ENCODE measurements around the gene UBR1.
"Not testable (repeated sequence)": the region's sequence is repeated elsewhere in the genome, so short reads cannot be mapped to it uniquely, and the experiment has no call there.

Gene UBR1

DNA sequence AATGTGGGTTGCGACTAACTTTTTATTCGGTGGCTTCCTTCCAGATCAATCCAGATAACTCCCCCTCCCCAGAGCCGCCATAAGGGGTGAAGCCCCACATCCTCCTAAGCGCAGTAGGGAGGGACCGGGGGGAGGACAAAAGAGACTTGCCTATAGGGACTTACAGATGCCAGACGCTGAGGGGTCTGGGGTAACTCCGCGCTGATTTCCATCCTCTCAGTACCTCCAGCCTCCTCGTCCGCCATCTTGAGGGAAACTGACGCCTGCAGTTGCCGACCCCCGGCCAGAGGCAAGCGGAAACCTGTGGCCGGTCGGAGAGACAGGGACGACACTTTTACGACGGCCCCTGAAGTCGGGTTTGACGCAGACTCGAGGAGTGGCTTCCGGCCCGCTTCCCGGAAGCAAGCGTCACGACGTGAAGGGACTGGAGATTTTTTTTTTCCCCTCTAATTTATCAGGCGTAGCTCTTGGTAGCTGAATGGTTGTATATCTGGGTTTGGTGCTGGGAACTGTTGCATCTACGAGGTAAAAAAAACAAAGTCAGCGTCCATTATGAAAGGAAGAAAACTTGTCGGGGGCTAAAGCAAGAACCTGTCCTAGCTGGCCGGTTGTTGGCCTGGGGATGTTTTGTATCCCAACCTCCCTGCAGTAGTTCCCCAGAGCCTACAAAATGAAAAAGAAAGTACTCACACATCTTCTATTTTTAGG lies at the start of gene UBR1:
Gene UBR1 (minus strand): TSS at position 261 of the 708 bp plus-strand sequence. CDS start 16 bp downstream, at position 245.
- ATAC-seq = peak; percentile 95
- peak; percentile 90 for DNase-seq

DNA sequence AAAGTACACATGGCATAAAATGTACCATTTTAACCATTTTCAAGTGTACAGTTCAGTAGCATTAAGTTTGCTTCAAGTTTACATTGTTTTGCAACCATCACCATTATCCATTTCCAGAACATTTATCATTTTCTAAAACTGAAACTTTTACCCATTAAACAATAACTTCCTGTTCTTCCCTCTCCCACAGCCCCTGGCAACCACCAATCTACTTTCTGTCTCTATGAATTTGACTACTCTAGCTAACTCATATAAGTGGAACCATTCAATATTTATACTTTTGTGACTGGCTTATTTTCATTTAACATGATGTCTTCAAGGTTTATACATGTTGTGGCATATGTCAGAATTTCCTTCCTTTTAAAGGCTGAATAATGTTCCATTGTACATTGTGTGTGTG lies 47.4 kb upstream of the UBR1 start:
- ATAC-seq = no peak
- DNase-seq = no peak

DNA sequence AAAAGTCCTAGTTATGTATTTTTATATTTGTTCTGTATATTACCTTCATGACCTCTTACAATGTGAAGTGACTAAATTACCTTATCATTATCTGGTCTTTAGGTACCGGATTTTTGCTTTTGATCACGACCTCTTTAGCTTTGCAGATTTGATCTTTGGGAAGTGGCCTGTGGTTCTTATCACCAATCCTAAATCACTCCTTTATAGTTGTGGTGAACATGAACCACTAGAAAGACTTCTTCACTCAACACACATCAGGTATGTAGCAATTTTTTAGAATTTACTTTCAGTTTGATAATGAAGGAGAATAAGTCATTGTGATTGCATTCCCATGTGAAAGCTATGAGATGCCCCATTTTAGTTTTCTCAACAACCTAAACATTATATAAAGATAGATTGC lies 45.9 kb upstream of the UBR1 start:
- no peak for DNase-seq
- ATAC-seq = no peak

DNA sequence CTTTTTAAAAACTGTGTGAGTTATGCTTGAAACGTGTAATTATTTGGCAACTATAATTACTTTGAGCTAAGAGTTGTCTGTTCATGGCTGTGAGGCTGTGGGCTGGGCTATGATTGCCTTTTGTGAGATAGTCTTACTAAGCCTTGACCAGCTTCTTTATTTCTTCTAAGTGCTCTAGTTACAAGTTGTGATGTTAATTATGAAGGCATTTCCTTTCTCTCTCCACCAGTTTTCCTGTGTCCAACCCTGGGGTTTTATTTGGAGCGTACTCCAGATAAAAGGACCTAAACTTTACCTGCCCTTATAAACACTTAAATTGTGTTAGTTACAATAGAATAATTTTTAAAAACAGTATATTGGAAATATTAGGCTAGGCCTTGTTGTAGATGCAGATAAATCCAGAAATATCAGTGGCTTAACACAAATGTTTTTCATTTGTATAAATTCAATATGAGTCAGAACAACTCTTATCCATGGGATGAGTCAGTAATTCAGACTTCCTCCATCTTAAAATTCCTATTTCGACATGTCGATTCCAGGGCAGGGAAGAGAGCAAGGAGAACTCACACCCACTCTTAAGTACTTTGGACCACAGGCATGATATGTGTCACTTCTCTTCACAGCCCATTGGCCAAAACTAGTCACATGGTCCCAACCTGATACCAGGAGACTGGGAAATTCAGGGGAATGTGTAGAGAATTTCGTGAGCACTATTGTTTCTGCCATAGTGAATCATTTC lies 44.5 kb upstream of the UBR1 start:
- DNase-seq (no peak), ATAC-seq (no peak)

DNA sequence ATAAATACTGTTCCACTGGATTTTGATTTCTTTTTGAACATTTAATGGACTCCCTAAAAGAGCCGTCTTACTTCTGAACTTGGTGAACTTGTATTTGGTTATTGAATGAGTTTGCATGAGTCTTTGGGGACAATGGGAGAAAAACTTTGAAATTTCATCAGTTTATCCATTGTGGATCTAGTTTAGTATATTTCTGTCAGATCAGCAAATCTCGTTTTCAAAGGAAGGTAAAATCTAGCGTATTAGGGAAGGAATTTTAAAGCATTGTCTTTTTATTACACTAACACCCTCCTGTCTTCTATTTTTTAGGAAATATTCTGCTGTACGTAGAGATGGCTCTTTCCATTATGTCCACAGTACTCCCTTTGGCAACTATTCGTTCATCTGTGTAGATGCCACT lies 40.3 kb upstream of the UBR1 start:
- no peak for ATAC-seq
- no peak for DNase-seq

DNA sequence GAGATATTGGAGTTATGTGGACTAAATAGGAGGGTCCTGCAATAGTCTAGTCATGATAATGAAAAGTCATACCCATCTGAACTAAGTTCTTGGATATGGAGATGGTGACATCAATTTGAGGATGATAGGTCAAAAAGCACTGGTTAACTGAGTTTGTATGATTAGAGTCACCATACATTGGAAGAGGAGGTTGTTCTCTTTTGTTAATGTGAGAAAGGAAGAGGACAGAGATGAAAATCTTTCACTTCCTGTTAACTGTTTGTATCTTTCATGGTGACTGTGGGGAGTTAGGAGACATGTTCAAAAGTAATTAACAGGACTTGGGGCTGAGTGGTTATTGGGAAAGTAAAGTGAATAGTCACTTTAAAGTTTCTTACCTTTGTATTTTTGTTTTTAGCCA lies 38.7 kb upstream of the UBR1 start:
- no peak for ATAC-seq
- DNase-seq = no peak

DNA sequence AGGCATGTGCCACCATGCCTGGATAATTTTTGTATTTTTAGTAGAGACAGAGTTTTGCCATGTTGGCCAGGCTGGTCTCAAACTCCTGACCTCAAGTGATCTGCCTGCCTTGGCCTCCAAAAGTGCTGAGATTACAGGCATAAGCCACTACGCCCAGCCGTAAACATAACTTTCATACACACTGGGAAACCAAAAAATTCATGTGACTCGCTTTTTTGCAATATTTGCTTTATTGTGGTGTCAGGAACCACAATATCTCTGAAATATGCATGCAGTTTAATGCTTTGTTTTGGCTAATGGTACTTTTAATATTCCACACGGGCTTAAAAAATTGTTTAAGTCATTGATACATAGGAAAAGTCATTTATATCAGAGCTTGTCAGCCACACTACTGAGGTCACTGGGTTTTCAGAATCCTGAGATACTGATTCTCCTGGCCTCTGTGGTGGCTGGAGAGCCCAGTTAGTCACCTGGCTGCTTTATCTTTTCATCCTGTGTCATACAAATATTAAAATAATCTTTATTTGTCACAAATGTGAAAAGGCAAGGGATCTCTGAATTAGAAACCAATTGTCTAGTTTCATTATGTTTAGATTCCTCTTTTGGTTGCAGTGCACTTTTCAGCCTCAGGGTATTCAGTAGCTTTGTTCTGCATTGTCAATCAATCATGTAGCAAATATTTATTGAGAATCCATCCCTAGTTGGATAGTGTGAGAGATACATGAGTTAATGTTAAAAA lies 37.5 kb upstream of the UBR1 start:
- ATAC-seq (no peak), DNase-seq (no peak)

DNA sequence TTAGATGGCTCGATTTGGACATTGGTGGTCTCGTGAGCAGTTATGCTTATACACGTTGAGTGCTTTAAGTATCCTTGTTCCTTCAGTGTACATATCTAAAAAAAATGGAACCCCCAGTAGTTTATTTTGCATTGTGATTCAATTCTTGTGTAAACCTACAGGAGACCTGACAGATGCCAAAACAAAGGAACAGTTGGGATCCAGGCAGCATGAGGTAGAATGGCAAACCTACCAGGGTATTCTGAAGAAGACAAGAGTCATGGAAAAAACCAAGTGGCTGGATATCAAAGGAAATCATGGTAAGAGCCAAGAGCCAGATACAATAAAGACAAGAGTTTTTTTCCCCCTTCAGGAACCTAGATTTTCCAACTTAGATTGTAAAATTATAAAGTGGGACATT lies 29.5 kb upstream of the UBR1 start:
- DNase-seq = no peak
- no peak for ATAC-seq

DNA sequence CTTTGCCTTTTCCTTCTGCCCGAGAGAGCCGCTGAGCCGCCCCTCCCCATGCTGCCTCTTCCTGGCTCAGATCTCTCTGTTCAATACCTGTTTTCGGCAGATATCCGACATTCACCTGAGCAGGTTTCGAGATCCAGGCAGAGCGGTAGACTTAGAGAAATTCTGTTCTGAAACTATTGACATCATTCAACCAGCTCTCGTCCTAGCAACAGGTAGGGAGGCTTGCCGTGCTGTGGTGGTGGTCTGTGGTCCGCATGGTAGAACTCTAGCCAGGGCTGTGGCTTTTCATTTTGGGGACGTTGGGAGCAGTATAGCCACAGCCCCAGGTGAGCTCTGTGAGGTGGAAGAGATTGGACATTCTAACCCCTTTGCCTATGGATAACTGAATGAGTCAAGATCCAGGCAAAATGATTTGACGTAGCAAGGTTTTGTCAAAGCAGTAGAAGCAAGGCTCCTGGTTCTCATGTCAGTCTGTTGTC lies 28.4 kb upstream of the UBR1 start:
- ATAC-seq (peak; percentile 15), DNase-seq (no peak)

DNA sequence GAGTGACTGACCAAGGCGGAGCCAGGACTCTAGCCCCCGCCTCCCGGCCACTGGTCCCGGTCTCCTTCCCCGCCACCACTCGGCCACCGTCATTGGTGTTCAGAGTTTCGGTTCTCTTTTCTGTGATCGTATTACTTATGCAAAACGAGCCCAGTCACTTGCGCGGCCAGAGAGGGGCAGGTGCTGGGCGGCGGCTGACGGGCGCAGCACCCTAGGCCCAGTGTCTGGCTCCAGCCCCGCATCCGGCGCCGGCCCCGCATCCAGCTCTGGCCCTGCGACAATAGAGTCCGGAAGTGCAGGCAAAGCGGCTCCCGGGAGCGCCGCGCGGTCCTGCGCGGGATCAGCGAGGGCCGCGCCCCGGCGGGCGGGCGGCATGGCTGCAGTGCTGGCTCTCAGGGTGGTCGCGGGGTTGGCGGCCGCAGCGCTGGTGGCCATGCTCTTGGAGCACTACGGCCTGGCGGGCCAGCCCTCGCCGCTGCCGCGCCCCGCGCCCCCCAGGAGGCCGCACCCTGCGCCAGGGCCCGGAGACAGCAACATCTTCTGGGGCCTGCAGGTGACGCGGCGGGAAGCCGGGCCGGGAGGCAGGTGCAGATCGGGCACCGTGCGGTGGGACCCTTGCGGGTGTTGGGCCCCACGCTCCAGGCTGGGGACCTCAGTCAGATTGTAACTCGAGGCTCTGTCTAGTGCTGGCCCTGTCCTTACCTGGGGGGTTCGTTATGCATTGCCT lies 27.8 kb upstream of the UBR1 start, which contains the start of gene TMEM62:
Gene TMEM62 (plus strand): TSS at position 157 of the 727 bp plus-strand sequence. CDS start 217 bp downstream, at position 374.
- DNase-seq = peak; percentile 77

DNA sequence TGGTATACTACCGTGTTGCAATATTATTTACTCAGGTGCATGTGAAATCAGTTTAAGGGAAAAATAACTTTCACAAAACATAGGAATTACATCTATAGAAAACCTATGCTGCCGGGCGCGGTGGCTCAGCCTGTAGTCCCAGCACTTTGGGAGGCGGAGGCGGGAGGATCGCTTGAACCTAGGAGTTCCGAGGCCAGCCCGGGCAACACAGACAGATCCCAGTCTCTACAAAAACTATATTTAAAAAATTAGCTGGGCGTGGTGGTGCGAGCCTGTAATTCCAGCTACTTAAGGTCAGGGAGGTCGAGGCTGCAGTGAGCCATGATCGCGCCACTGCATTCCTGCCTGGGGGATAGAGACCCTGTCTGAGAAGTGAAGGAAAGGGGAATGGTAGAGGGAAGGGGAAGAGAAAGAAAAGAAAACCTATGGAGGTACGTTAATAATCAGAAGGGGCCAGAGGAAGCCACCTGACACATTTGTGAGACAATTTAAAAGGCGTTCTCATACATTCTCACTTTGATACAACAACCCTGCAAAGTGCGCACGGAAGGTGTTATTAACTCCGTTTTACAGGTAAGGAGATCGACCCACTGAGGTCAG lies 27.1 kb upstream of the UBR1 start:
- ATAC-seq (no peak), DNase-seq (peak; percentile 7)

More for the DNA sequence above, 27.8 kb upstream of the UBR1 start, which contains the start of gene TMEM62:
- peak; percentile 77 for ATAC-seq

DNA sequence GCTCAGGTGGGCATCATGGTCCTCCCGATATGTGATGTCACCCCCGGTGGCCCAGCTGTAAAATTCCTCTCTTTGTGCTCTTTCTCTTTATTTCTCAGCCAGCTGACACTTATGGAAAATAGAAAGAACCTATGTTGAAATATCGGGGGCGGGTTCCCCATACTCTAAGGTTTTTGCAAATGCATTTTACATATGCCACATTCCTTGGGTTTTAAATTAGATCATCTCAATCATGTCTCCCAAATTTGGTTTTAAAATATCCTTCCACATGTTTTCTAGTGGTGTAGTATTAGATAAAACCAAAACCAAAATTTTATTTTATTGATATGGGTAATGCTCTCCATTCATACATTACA lies 23.1 kb upstream of the UBR1 start:
- ATAC-seq = no peak
- no peak for DNase-seq

DNA sequence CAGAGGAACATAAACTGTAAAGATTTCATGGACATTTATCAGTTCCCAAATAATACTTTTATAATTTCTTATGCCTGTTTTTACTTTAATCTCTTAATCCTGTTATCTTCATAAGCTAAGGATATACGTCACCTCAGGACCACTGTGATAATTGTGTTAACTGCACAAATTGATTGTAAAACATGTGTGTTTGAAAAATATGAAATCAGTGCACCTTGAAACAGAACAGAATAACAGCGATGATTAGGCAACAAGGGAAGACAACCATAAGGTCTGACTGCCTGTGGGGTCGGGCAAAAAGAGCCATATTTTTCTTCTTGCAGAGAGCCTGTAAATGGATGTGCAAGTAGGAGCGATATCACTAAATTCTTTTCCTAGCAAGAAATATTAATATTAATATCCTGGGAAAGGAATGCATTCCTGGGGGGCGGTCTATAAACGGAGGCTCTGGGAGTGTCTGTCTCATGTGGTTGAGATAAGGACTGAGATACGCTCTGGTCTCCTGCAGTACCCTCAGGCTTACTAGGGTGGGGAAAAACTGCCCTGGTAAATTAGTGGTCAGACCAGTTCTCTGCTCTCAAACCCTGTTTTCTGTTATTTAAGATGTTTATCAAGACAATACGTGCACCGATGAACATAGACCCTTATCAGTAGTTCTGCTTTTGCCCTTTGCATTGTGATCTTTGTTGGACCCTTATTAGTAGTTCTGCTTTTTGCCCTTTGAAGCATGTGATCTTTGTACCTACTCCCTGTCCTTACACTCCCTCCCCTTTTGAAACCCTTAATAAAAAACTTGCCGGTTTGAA lies 22.5 kb upstream of the UBR1 start:
- ATAC-seq, DNase-seq: not testable (repeated sequence)

DNA sequence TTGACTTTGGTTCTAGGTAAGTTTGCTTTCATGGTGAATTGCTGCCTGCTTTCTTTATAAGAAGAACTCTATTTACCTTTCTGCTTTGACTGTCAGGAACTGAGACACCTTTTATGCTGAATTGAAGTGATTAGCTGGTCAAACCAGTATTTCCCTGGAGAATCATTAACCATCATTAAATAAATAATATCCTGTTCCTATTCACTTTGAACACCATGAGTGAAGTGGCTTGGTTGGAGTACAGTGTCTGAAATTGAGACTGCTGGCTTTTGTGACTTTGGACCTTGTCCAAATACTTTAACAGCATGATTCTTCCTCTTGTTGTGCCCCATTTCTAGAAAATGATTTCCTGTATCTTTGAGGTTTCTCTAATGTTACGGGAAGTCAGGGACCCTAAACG lies 21.9 kb upstream of the UBR1 start:
- ATAC-seq = no peak
- DNase-seq = no peak

DNA sequence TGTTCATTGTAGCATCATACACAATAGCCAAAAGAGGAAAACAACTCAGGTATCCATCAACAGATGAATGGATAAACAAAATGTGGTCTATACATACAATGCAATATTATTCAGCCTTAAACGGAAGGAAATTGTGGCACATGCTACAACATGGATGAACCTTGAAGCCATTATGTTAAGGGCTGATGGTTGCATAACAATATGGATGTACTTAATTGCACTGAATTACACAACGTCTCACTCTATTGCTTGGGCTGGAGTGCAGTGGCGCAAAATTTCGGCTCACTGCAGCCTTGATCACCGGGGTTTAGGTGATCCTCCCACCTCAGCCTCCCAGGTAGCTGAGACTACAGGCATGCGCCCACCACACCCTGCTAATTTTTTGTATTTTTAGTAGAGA lies 20.5 kb upstream of the UBR1 start:
- ATAC-seq = no peak
- no peak for DNase-seq

DNA sequence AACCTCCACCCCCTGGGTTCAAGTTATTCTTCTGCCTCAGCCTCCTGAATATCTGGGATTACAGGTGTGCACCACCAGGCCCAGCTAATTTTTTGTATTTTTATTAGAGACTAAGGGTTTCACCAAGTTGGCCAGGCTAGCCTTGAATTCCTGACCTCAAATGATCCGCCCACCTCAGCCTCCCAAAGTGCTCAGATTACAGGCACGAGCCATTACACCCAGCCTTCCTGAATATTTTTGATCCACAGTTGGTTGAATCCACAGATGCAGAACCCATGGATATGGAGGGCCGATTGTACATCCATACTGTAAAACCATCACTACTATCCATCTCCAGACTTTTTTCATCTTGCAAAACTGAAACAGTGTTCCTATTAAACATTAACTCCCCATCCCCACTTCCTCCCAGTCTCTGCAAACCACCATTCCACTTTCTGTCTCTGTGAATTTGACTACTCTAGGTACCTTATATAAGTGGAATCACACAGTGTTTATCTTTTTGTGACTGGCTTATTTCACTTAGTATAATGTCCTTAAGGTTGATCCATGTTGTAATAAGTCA lies 19.3 kb upstream of the UBR1 start:
- ATAC-seq = no peak
- DNase-seq = no peak

DNA sequence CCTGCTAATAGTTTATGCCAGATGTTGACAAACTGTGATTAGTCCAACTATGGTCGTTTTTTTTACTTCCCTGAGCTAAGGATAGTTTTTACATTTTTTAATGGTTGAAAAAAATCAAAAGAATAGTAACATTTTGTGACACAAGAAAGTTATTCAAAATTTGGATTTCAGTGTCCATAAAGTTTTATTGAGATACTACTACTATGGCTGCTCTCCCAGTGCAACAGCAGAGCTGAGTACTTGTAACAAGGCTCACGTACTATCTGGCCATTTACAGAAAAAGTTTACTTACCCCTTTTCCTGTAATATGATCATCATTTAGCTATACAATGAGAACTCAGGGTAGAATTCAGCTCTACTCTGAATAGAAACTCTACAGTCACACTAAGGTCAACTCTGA lies 16.0 kb upstream of the UBR1 start:
- DNase-seq (no peak), ATAC-seq (no peak)

DNA sequence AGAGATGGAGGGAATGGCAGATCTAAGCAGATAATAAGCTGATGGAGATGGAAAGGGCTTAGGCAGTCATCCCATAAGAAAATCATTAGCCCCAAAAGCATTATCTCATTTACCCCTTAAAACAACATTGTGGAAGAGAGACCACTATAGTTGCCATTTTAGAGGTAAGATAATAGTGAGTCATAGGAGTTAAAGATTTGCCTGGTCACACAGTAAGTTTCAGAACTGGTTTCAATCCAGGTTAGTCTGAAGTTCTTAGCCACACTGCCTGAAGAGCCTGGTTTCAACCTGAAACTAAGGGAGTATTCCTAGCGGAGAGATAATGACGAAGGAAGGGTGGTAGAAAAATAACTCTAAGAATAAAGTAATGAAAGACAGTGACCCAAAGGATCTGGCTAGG lies 13.0 kb upstream of the UBR1 start:
- DNase-seq (no peak), ATAC-seq (no peak)

DNA sequence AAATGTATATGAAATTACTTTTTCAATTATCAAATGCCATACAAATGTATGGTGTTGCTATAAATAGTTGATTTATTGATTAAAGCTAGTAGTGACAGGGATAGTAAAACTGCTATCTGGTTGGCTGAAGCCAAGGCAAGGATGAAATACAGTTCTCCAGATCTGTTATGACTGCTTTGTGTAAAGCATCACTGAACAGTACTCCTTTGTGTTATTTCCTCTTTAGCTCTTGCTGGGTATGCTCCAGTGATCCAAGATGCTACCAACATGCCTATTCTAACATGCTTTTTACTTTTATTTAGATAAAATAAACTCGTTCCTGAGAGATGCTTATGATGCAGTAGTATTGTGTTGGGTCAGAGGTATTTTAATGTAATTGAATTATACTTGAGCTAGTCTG lies 12.4 kb upstream of the UBR1 start:
- ATAC-seq (no peak), DNase-seq (no peak)

DNA sequence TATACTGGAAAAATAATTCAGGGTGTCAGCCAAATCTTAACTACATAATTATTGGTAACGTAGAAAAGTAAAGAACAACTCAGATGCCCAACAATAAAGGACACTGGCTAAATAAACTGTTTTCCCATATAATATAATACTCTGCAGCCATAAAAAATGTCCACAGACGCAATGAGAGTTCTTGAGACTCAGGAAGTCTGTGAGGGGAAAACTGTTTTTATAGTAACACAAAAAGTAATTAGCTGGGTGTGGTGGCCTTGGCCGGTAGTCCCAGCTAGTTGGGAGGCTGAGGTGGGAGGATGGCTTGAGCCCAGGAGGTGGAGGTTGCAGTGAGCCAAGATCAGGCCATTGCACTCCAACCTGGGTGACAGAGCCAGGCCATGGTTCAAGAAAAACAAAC lies 5.5 kb upstream of the UBR1 start:
- no peak for ATAC-seq
- DNase-seq = no peak

DNA sequence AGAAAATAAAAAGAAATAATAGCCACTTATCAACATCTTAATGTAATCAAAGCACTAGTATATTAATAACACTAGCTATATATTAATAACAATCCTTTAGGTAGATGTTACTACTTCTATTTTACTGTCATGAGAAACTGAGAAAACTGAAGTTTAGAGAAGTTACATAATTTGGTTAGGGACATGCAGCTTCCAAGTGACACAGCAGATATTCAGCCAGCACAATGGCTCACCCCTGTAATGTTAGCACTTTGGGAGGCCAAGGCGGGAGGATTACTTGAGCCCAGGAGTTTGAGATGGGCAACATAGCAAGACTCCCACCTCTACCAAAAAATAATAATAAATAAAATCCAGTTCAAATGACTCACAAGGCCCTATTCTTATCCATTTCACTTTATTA lies 1.9 kb upstream of the UBR1 start:
- DNase-seq = no peak
- ATAC-seq = no peak
